HepG2 (cell line): Measurements from ENCODE around the gene CCDC192.

Experiments
- CBX2 ChIP-seq, 2 experiments: fragments of 200-600 bp in 1 of 2; sonication (generic); formaldehyde crosslinking in 1 of 2; IDR thresholded peaks; 2 replicates each; pipeline versions ENCODE4 v1.7.0 to v1.8.1; 2018 to 2022; ENCODE audit warnings: low read depth in 2 of 2, low read length in 1 of 2, mild to moderate bottlenecking in 1 of 2, missing genetic modification reagents in 1 of 2
- EZH2 ChIP-seq: conservative IDR thresholded peaks from 2 replicates; pipeline ENCODE4 v1.6.1; 2012; ENCODE audit warnings: mild to moderate bottlenecking, low read depth, low read length, moderate library complexity
- NR3C1 ChIP-seq: sonication (generic); formaldehyde crosslinking; IDR thresholded peaks from 2 replicates; pipeline ENCODE4 v1.4.0; 2020; ENCODE audit warnings: missing genetic modification reagents
- TCF7L2 ChIP-seq: IDR thresholded peaks from 2 replicates; pipeline ENCODE4 v1.6.1; 2011; ENCODE audit warnings: mild to moderate bottlenecking, low read depth, low read length, moderate library complexity
- WIZ ChIP-seq: sonication (generic); formaldehyde crosslinking; IDR thresholded peaks from 2 replicates; pipeline ENCODE4 v1.5.1; 2020; ENCODE audit warnings: mild to moderate bottlenecking, missing genetic modification reagents
- ZNF501 ChIP-seq: sonication (generic); formaldehyde crosslinking; IDR thresholded peaks from 2 replicates; pipeline ENCODE4 v1.5.1; 2020; ENCODE audit warnings: mild to moderate bottlenecking, moderate library complexity, missing genetic modification reagents
- TF ChIP-seq, protein P1 (sequence below): IDR thresholded peaks from 2 replicates; pipeline ENCODE4 v1.6.1; 2016; ENCODE audit warnings: low read depth, missing genetic modification reagents, missing compliant biosample characterization
- TF ChIP-seq, protein P2 (sequence below): sonication (generic); formaldehyde crosslinking; IDR thresholded peaks from 2 replicates; pipeline ENCODE4 v1.5.0; 2020; ENCODE audit warnings: mild to moderate bottlenecking, missing genetic modification reagents, moderate library complexity
- TF ChIP-seq, protein P3 (sequence below): sonication (generic); formaldehyde crosslinking; IDR thresholded peaks from 2 replicates; pipeline ENCODE4 v1.9.0; 2021; ENCODE audit warnings: missing genetic modification reagents, borderline replicate concordance

DNA sequence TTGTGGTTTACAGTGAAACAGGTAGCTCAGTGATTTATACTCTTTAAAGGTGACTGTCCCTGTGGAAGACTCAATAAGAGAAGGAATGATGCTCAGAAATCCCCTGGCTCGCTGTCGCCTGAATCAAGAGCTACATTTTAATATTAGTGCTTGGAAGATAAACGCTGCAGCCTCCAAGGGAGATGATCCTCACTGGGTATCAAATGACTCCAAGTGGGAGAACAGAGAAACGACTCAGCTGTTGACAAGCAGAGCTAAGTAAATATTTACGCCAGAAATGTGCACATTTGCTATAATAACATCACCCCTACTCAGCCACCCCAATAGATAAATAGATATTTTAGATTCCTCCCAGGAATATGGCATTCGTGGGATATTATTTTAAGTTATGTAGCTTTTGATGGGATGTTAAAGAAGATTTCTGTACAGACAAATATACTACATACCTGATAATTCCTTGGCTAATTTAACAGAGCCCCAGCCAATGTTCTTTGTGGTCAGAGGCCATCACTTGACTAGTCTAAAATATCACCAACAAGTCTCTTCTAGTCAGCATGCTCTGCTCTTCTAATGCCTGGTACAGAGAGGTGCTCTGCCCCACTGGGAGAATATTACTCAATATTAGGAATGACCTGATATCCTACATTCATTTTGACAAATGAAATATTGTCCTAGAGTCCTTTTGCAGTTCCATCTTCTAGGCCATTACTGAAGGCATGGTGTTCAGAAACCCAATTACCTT is 18.3 kb upstream of the CCDC192 start:
- TF ChIP-seq TCF7L2 (no peak), NR3C1 (no peak), ZNF501 (CRISPR knock-in tag) (no peak), CBX2 (IDR thresholded peaks at IDR 0.05; ENCODE audit: low read depth, low read length) (no peak), CBX2 (CRISPR knock-in tag; IDR thresholded peaks at IDR 0.05; ENCODE audit: low read depth) (no peak), EZH2 (no peak), WIZ (CRISPR knock-in tag) (no peak)
- TF ChIP-seq, protein P1, sequence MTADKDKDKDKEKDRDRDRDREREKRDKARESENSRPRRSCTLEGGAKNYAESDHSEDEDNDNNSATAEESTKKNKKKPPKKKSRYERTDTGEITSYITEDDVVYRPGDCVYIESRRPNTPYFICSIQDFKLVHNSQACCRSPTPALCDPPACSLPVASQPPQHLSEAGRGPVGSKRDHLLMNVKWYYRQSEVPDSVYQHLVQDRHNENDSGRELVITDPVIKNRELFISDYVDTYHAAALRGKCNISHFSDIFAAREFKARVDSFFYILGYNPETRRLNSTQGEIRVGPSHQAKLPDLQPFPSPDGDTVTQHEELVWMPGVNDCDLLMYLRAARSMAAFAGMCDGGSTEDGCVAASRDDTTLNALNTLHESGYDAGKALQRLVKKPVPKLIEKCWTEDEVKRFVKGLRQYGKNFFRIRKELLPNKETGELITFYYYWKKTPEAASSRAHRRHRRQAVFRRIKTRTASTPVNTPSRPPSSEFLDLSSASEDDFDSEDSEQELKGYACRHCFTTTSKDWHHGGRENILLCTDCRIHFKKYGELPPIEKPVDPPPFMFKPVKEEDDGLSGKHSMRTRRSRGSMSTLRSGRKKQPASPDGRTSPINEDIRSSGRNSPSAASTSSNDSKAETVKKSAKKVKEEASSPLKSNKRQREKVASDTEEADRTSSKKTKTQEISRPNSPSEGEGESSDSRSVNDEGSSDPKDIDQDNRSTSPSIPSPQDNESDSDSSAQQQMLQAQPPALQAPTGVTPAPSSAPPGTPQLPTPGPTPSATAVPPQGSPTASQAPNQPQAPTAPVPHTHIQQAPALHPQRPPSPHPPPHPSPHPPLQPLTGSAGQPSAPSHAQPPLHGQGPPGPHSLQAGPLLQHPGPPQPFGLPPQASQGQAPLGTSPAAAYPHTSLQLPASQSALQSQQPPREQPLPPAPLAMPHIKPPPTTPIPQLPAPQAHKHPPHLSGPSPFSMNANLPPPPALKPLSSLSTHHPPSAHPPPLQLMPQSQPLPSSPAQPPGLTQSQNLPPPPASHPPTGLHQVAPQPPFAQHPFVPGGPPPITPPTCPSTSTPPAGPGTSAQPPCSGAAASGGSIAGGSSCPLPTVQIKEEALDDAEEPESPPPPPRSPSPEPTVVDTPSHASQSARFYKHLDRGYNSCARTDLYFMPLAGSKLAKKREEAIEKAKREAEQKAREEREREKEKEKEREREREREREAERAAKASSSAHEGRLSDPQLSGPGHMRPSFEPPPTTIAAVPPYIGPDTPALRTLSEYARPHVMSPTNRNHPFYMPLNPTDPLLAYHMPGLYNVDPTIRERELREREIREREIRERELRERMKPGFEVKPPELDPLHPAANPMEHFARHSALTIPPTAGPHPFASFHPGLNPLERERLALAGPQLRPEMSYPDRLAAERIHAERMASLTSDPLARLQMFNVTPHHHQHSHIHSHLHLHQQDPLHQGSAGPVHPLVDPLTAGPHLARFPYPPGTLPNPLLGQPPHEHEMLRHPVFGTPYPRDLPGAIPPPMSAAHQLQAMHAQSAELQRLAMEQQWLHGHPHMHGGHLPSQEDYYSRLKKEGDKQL (CRISPR knock-in tag) = no peak
- TF ChIP-seq, protein P2, sequence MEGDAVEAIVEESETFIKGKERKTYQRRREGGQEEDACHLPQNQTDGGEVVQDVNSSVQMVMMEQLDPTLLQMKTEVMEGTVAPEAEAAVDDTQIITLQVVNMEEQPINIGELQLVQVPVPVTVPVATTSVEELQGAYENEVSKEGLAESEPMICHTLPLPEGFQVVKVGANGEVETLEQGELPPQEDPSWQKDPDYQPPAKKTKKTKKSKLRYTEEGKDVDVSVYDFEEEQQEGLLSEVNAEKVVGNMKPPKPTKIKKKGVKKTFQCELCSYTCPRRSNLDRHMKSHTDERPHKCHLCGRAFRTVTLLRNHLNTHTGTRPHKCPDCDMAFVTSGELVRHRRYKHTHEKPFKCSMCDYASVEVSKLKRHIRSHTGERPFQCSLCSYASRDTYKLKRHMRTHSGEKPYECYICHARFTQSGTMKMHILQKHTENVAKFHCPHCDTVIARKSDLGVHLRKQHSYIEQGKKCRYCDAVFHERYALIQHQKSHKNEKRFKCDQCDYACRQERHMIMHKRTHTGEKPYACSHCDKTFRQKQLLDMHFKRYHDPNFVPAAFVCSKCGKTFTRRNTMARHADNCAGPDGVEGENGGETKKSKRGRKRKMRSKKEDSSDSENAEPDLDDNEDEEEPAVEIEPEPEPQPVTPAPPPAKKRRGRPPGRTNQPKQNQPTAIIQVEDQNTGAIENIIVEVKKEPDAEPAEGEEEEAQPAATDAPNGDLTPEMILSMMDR (CRISPR knock-in tag) = no peak
- TF ChIP-seq, protein P3, sequence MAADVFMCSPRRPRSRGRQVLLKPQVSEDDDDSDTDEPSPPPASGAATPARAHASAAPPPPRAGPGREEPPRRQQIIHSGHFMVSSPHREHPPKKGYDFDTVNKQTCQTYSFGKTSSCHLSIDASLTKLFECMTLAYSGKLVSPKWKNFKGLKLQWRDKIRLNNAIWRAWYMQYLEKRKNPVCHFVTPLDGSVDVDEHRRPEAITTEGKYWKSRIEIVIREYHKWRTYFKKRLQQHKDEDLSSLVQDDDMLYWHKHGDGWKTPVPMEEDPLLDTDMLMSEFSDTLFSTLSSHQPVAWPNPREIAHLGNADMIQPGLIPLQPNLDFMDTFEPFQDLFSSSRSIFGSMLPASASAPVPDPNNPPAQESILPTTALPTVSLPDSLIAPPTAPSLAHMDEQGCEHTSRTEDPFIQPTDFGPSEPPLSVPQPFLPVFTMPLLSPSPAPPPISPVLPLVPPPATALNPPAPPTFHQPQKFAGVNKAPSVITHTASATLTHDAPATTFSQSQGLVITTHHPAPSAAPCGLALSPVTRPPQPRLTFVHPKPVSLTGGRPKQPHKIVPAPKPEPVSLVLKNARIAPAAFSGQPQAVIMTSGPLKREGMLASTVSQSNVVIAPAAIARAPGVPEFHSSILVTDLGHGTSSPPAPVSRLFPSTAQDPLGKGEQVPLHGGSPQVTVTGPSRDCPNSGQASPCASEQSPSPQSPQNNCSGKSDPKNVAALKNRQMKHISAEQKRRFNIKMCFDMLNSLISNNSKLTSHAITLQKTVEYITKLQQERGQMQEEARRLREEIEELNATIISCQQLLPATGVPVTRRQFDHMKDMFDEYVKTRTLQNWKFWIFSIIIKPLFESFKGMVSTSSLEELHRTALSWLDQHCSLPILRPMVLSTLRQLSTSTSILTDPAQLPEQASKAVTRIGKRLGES (CRISPR knock-in tag) = no peak
